ENCODE measurements around the gene CNTNAP4.

Gene CNTNAP4

DNA sequence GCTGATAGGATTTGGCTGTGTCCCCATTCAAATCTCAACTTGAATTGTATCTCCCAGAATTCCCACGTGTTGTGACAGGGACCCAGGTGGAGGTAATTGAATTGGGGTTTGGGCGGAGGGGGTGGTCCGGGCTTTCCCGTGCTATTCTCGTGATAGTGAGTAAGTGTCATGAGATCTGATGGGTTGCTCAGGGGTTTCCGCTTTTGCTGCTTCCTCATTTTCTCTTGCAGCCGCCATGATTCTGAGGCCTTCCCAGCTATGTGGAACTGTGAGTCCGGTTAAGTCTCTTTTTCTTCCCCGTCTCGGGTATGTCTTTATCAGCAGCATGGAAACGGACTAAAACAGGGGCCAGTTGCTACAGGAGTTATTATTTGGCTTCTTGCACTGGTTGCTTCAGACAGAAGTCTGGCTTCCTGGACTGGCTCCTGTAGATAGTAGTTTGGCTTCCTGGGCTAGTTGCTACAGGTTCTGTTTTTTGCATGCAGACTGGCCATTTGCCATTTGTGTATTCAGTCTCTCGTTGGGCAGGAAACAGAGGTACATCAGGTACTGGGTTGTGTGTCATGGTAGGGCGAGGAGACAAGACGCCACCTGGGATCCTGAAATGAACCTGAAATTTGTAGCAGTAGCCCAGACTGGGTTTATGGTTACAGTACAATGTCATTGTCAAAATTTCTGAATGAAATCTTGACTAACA lies 32.6 kb downstream of the CNTNAP4 start:
- DNase-seq: no peak

DNA sequence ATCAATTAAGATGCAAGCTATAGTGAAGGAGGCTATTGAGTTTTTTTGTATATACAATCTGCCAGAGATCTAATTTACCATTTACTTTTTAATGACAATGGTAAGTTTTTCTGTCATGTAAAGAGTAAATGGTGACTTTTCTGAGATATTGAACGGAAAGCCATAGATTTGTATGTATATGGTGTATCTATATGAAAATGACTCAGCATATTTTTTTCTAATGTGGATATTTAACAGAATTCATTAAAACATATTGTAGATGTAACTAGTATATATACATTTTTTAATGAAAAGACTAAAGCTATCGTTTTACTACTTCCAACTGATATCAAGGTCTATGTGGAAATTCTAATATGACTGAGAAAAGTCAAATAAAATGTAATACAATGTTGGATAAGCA lies 34.1 kb downstream of the CNTNAP4 start:
- DNase-seq: no peak

DNA sequence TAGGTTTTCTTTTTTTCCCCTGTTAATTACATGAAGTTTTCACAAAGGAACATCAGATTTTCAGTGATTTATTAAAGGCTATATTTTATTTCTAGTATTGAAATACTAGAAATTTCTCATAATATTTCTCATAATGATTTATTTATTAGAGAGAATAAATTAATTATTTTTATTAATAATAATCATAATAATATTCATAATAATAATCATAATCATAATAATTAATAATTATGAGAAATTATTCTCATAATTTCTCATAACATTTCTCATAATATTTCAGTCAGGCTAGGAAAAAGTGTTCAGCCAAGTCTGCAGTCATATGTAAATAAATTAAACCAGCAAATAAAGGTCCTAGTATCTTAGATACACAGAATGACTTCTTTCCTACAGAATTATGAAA lies 41.4 kb downstream of the CNTNAP4 start:
- no peak for DNase-seq

DNA sequence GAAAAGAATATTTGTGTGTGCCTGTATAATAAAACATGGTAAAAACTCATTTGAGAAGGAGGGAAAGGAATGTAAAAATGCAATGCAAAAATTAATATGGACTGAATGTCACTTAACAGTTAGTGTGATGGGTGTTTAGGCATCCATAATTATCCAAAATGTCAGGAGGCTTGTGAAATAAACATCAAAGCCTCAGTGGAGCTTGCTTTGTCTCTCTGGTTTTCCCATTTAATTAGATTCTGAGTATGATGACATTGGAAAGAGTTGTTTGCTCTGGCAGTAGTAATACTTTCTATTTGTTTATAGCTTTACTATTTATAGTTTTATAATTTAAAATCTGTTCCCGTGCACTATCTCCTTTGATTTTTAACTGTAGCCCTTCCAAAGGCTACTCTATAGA lies 51.9 kb downstream of the CNTNAP4 start:
- DNase-seq: no peak

DNA sequence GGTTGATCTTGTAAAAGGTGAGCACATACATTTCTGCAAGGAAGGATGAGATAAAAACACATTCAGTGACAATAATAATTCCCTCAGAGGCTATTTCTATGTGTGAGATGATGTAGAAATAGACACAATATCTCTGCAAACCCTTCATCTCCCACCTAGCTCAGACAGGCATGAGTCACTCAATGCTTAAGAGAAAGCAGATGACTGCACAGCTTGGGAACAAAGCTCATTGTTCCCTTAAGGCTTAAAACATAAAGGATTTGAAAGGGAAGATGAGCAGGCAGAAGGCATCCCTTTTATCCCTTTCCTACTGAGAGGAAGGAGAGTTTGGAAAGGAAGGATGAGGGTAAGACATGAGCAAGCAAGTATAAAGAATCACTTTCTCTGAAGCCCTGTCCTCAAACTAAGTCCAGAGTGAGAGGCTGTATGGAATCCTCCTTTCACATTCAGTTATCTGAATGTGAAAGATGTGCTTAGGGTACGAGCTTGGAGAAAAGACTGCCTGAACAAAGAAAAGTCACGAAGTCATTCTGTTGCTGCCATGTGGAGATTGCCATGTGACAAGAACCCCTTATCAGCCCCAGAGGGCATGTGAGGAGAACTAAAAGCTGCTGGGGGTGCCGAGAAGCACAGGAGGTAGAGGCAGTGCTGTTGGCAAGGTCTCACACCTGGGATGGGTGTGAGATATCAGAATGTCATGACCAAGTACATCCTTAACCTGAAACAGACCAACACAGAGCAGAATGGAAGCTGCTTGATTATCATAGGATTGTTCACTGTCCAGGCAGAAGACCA lies 58.2 kb downstream of the CNTNAP4 start:
- no peak for DNase-seq

DNA sequence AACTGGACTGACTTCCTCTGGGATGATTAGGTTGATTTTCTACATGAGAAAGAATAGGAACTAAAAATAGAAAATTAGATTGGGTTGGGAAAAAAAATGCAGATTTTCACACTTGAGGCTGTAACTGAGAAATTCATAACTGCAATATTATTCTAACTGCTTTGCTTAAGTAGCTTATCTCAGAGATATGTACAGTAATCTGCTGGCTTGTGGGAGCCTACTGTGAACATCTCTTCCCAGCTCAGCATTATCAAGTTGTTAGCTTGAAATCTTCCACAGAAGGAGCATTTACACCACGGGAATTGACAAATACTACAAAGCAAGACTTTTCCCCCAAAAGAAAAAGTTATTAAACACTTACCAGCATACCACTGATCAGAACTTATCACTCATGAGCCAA lies 58.9 kb downstream of the CNTNAP4 start:
- DNase-seq: no peak

DNA sequence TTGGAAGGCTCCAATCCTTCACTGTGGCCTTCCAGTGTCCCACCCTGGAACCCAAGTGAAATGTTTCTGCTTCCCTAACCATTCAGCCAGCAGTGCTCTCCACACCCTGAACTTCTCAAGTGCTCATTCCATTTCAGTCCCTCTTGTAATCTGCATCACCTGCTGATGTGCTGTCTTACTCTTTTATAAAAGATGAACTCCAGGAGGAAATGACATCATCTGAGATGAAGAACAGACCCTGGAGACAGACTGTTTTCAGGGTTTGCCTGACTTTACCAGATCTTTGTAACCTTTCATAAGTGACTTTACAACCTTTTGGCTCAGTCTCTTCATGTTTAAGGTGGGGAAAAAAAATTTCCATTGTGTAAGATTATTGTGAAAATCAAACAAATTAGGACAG lies 61.3 kb downstream of the CNTNAP4 start:
- no peak for DNase-seq

DNA sequence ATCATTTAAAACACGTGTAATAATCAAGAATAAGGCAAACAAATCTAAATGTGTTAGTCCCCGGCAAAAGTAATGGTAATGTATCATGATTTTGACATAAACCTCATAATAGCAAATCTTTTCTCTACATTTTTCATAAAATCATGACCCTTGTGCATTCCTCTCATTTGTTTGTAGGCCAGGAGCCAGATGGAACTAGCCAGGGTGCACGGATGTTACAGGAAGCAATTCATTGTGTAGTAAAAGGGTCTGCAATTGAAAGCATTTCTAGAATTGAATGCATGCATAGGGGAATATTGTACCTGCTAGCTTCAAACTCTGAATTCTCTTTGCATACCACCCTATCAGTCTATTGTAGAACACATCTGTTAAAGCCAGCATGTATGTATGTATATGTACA lies 66.6 kb downstream of the CNTNAP4 start:
- no peak for DNase-seq

DNA sequence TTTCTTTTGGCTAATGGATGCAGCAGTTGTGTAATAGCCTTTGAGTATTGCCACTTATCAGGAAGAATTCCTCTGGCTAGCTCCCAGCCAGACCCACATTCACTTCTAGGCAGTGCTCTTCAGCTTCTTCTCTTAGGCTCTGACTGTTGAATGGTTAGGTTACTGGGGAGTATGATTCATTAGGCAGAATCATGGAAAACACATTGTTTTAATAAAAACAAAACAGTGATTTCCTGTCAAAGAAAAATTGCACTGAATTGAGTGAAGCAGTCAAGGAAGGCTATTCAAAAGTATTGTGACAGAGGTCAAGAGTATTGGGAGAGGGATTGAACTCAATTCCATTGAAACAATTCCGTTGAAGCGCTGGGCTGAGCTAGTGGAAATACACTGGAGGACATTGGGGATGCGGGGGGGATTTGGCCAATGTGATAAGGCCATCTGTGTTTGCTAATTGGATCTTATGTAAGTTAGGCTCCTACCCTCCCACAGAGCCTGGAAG lies 68.0 kb downstream of the CNTNAP4 start:
- DNase-seq: no peak

DNA sequence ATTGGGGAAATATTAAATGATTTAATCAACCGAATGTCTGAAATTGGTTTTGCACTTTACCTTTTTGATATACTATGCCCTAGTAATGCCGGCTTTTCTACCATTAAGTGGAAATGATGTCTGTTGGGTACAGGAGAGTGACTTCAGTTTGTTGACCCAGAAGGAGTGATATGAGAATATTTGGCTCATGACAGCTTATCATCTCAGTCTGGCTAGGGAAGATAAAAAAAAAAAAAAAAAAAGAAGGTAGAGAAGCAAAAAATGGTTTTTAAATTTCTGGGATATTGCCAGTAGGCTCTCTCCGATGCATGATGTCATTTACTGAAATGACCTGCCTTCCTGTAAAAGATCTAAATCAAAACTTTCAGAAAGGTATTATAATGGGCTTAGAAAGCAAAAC lies 69.0 kb downstream of the CNTNAP4 start:
- no peak for DNase-seq

DNA sequence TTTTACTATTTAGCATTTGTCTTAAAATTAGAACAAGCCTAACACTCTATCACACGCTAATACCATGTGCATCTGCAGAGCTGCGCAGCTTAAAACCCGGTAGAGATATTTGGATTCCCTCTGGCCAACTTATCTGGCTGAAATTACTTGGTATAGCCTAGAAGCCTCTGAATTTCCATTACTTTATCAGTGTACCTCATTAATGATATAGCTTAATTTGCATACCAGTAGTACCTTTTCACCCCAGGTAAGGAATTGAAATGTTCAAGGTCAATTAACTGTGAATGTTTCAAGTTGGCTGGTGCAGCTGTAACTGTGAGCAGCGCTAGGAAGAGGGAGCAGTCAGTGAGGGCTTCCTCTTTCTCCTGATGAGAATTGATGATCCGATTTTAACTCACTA lies 74.2 kb downstream of the CNTNAP4 start:
- DNase-seq: no peak

DNA sequence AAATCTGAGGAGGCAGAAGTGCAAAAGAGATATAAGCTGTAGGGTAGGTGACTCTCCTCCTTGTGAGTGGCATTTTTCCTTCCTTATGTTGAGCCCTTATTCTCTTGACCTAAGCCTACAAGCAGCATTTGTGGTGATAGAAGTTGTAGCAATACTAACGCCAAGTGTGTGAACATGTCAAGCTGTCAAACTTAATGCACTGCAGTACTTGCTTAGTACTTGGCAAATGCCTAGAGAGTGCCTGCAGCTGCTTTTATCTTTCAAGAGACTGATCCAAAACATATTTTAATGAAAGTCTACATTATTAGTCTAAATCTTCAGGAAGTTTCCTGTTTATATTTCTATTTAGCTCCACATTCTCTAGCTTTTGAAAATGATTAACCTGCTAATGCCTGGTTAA lies 83.2 kb downstream of the CNTNAP4 start:
- no peak for DNase-seq

DNA sequence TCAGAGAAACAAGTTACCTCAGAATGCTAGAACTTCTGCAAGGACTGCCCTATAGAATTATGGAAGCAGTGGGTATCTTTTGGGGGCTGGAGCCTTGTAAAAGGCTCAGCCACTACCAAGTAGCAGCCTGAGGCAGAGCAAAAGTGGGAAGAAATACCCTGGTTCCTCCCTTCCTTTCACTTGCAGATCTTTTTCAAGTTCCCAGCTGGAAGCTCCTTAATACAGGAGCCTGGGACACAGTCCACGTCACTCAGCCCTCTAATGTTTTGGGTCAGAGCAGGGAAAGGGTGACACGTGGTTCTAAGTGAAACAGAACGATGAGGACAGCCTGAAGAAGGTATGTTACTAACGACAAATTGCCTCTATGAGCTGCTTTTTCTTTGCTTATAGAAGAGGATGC lies 93.1 kb downstream of the CNTNAP4 start:
- DNase-seq: no peak

DNA sequence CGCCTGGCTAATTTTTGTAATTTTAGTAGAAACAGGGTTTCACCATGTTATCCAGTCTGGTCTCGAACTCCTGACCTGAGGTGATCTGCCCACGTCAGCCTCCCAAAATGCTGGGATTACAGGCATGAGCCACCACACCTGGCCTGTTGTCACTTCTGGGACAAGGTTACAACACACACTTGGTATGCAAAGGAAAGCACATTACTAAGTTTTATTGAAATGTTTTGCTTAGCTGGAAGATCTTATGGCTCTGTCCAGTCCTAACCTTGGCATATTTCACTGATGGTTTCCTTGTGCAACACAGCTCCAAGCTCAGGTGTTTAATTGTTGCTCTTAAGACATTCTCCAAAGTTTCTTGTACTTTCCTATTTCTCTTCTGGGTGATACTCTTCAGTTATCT lies 94.2 kb downstream of the CNTNAP4 start:
- DNase-seq: no peak

DNA sequence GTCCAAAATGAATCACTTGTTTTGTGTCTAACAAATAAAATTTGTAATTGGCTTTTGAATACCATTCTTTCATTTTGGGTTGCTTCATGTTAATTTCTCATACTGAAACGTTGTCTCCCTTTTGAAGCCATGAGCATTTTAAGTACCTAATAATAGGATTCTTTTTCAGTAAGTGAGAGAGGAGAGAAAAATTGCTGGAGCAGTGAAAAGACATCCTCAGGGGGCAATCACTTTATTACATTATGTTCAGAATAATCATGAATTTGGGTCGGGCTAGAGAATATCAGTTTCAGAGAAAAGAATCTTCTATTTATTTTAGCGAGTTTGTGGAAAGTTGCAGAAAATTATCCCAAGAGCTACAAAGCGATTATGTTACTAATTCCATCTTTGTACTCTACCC lies 96.8 kb downstream of the CNTNAP4 start:
- no peak for DNase-seq

DNA sequence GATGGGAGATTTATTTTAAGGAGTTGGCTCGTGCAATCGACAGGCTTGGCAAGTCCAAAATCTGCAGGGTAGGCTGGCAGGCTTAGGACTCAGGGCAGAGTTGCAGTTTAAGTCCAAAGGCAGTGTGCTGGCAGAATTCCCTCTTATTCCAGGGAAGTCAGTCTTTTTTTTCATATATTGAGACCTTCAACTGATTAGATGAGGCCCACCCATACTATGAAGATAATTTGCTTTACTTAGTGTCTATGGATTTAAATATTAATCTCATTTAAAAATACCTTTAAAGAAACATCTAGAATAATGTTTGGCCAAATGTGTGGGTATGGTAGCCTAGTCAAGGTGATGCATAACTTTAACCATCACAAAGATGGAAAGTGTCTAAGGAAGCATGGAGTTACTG lies 99.8 kb downstream of the CNTNAP4 start:
- no peak for DNase-seq

DNA sequence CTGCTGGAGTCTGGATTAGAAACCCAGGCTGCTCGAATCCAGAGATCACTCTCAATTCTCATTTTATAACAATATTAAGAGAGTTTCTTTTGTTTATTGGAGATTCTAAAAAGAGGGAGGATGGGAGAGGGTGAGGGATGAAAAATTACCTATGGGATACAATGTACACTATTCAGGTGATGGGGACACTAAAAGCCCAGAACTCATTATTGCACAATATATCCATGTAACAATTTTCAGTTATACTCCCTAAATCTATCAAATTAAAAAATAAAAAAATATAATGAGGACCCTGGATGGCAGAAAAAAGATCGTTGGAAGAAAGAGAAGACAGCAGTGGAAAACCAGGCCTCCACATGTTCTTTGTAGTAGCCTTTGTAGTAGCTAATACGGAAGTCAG lies 100.8 kb downstream of the CNTNAP4 start:
- DNase-seq: no peak

DNA sequence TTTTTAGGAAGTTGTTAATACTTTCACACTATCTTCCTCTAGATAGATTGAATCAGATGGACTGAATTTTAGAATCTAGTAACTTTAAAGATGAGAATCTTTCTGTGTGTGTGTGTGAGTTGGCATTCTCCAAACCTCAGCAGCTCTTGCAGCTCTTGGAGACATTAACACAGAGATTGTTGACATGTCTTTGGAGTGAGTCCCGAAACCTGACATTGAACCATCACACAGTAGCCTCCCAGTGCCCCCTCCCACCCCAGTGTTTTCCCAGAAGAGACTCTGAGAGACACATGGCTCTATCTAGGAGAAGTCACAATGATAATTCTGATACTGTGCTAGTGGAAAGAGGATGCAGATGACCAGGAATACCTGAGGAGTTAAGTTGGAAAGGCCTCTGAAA lies 103.9 kb downstream of the CNTNAP4 start:
- DNase-seq: no peak

DNA sequence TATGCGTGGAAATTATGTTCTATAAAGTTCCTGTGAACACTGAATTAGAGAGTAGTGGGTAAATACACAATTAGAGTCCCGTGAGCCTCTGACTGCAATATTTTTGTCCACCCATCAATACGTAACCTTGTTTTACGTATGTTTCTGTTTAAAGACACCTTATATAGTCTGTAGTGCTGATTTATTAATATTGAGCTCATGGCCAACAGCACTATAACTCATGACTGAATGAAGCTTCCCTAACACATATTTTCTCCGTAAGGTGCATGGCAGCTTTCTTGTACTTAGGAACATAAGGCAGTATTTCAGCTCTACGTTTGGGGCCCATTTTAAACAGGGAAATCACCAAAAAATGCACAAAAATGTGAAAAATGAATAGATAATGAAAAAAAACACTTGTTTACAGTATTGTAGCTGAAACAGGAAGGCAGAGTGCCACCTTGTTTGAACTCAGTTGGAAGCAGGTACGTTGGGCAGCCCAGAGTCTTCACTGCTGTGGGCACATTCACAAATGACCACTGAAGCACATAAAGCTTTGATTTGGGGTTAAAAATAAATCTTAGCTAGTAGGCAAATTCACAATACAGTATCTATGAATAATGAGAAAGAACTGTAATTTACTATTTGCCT lies 108.5 kb downstream of the CNTNAP4 start:
- DNase-seq: no peak

DNA sequence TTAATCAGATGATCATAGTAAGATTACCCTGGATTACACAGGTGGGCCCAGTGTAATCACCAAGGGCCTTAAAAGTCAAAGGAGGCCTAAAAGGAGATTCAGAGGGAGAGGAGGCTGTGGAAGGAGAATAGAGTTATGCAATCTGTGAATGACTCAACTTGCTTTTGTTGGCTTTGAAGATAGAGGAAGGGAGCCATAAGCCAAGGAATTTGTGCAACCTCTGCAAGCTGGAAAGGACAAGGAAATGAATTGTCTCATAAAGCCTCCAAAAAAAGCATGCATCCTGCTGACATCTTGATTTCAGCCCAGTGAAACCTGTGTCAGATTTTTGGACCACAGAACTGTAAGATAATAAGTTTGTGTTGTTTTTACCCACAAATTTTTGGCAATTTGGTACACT lies 109.6 kb downstream of the CNTNAP4 start:
- DNase-seq: no peak

DNA sequence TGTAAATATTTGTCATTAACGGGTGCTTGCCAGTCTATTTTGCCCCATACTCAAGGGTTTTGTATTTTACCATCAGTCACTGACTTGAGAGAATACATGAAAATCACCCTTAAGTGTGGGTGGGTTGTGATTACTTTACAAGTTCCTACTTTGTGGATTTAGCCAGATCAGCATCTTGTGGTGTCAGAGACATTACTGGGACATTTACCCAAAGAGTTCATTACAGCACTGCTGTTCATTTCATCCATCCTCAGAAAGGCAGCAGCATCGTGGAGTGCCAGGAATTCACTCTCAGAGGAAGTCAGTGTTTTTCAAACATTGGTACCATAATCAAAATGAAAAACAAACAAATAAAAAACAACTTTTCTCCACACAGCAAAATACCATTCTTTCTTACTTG lies 110.8 kb downstream of the CNTNAP4 start:
- no peak for DNase-seq

DNA sequence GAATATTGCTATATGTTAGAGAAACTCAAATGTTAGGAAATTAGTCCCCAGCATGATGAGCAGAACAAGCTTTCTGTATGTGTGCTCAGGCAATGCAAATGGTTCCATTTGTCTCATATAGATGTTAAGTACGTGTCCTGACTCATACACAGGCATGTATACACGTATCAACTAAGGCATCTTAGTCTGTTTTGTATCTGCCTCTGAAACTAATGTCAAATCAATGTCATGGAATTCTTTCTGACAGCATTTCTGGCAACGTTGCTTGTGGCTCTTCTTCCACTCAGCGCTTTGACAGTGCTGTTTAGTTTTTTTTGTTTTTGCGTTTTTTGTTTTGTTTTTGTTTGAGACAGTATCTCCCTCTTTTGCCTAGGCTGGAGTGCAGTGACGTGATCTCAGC lies 111.9 kb downstream of the CNTNAP4 start:
- DNase-seq: no peak

DNA sequence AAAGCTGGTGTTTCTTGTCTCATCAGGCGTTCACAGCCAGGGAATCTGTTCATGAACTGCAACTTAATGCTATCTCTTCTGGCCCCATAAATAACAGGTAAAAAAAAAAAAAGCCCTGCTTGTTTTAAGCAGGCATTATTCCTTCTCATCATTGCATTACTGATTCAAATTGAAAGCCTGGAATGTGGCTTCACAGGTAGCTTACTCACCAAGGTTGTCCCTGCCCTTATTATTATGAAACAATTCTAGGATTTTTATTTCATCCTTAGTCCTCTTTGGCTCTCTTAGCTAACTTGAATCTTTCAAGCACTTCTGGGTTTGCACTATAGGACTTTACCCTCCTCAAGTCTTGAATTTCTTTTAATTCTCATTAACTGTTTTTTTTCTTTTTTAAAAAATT lies 113.3 kb downstream of the CNTNAP4 start:
- no peak for DNase-seq

DNA sequence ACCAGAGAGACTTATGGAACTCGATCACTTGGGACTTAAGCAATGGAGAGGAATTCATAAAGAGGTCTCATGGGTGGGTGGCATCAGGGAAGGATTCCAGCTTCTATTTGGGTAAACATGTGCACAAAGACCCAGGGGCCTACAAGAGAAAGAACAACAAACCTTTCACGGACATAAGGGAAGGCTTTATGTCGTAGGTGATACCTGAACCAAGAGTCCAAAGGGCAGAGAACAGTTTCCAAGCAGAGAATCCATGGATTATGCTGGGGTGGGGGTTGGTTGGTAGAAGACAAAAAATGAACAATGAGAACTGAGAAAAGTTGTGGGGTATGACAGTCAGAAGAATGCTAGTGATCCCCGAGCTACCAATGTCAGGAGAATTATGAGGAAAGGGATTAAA lies 119.8 kb downstream of the CNTNAP4 start:
- no peak for DNase-seq
